Smooth muscle cell (in vitro differentiated cells): ENCODE results near the gene ATP9B. TPM values are rescaled to one million over a fixed set of nuclear protein-coding genes. Genes with fewer than 3 reads are reported as not detected.
"Not testable (repeated sequence)": the region's sequence is repeated elsewhere in the genome, so short reads cannot be mapped to it uniquely, and the experiment has no call there.

Source experiments
- DNase-seq: peaks from one replicate; lab custom pipeline; 2025; ENCODE audit not compliant: unreplicated experiment; lab: John Stamatoyannopoulos, UW
- H2AFZ ChIP-seq: fragments of 200-600 bp; sonication (generic); 2 replicates; pipeline ENCODE4 v1.6.0; 2016; ENCODE audit warnings: antibody characterized with exemption, low read depth, mild to moderate bottlenecking
- H3F3A ChIP-seq: fragments of 200-600 bp; sonication (generic); 2 replicates; pipeline ENCODE4 v1.6.0; 2017; ENCODE audit warnings: antibody characterized with exemption, low read depth
- H3K27ac ChIP-seq: fragments of 200-600 bp; sonication (generic); 2 replicates; pipeline ENCODE4 v1.5.1; 2016; ENCODE audit warnings: low read depth, mild to moderate bottlenecking
- H3K27me3 ChIP-seq: fragments of 200-600 bp; sonication (generic); 2 replicates; pipeline ENCODE4 v1.6.1; 2016; ENCODE audit warnings: low read depth, mild to moderate bottlenecking
- H3K36me3 ChIP-seq: fragments of 200-600 bp; sonication (generic); 2 replicates; pipeline ENCODE4 v1.5.1; 2016; ENCODE audit warnings: low read depth
- H3K4me1 ChIP-seq: fragments of 200-600 bp; sonication (generic); 2 replicates; pipeline ENCODE4 v1.5.1; 2016; ENCODE audit warnings: low read depth
- H3K4me2 ChIP-seq: fragments of 200-600 bp; sonication (generic); 2 replicates; pipeline ENCODE4 v1.6.0; 2016; ENCODE audit warnings: mild to moderate bottlenecking
- H3K4me3 ChIP-seq: fragments of 200-600 bp; sonication (generic); 2 replicates; pipeline ENCODE4 v1.5.1; 2016; ENCODE audit warnings: mild to moderate bottlenecking
- H3K79me2 ChIP-seq: fragments of 200-600 bp; sonication (generic); 2 replicates; pipeline ENCODE4 v1.6.0; 2016; ENCODE audit warnings: low read depth, mild to moderate bottlenecking
- H3K9ac ChIP-seq: fragments of 200-600 bp; sonication (generic); 2 replicates; pipeline ENCODE4 v1.6.0; 2016; ENCODE audit warnings: low read depth
- H3K9me3 ChIP-seq: fragments of 200-600 bp; sonication (generic); replicated peaks from 2 replicates; pipeline ENCODE4 v1.5.1; 2016; ENCODE audit warnings: low read depth
- H4K20me1 ChIP-seq: fragments of 200-600 bp; sonication (generic); 2 replicates; pipeline ENCODE4 v1.6.0; 2016; ENCODE audit warnings: low read depth
- WGBS: methylation state at CpG from one replicate; pipeline ENCODE4 v1.1.7; 2016; ENCODE audit warnings: low lambda C conversion rate; 5-methylcytosine and 5-hydroxymethylcytosine counted together
- polyA plus RNA-seq: library from polyadenylated mRNA; unstranded; fragments of >200 nt; fragmentation: Nextera tagmentation; extraction: Ambion mirVana; gene quantifications from 2 replicates; pipeline ENCODE4 v1.2.1, GENCODE V29; 2016
- total RNA-seq: library from RNA; depleted of rRNA; stranded (reverse); fragments of >200 nt; gene quantifications from 2 replicates; pipeline ENCODE4 v1.2.3, GENCODE V29; 2014
- TF ChIP-seq, protein P1 (sequence below): fragments of 200-600 bp; sonication (generic); IDR thresholded peaks from 2 replicates; pipeline ENCODE4 v1.5.1; 2017; ENCODE audit warnings: borderline replicate concordance, mild to moderate bottlenecking, antibody characterized with exemption; ENCODE audit not compliant: insufficient read depth, poor library complexity, severe bottlenecking

The ATP9B gene
- total and polyA plus RNA-seq, 2 experiments from 2014 or later, result 6.1 to 16.4 TPM

DNA sequence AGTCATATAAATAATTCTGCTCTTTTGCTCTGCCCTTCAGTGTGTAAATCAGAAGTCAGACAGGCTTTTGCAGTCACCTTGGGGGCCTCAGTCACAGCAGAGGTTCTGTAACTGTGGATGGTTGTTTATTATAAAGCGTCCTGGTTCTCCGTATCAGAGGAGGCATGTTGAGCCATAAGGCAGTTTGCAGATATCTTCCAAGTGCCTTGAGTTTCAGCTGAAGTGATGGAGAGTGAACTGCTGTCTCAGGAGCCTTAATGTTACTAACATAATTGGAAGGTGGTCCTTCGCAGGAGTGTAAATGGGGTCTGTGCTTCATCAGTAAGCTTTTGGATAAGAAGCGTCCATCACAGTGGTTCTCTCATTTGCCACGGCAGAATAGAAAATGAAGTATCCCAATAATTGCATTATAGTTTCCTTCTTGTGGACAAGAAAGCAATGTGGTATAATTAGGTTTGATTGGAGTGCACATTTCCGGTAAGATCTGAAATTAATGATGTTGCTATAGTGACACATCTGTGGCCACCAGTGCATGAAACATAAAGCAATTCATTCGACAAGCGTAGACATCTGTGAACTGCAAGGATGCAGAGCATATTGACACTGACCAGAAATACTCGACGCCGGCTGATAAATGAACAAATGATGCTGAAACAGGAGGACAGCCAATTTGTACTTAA lies 214.1 kb downstream of the ATP9B start:
- H3F3A ChIP-seq, result no peaks in the 10 kb centered on the region
- DNase-seq, result no peak
- H3K79me2 ChIP-seq, result no peaks in the 10 kb centered on the region
- H3K4me1 ChIP-seq, result no peaks in the 10 kb centered on the region
- no peak overlapping the region for H3K4me2 ChIP-seq
- H3K9ac ChIP-seq, result no peak overlapping the region
- H3K27me3 ChIP-seq, result no peaks in the 10 kb centered on the region
- no peaks in the 10 kb centered on the region for H4K20me1 ChIP-seq
- H3K9me3 ChIP-seq, result no peaks in the 10 kb centered on the region
- WGBS, result 94% methylated on average over 11 of the region's 11 CpGs
- TF ChIP-seq, protein P1, sequence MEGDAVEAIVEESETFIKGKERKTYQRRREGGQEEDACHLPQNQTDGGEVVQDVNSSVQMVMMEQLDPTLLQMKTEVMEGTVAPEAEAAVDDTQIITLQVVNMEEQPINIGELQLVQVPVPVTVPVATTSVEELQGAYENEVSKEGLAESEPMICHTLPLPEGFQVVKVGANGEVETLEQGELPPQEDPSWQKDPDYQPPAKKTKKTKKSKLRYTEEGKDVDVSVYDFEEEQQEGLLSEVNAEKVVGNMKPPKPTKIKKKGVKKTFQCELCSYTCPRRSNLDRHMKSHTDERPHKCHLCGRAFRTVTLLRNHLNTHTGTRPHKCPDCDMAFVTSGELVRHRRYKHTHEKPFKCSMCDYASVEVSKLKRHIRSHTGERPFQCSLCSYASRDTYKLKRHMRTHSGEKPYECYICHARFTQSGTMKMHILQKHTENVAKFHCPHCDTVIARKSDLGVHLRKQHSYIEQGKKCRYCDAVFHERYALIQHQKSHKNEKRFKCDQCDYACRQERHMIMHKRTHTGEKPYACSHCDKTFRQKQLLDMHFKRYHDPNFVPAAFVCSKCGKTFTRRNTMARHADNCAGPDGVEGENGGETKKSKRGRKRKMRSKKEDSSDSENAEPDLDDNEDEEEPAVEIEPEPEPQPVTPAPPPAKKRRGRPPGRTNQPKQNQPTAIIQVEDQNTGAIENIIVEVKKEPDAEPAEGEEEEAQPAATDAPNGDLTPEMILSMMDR, result no peak
- H3K27ac ChIP-seq, result no peak overlapping the region
- H2AFZ ChIP-seq, result no peak overlapping the region
- no peak overlapping the region for H3K4me3 ChIP-seq
- H3K36me3 ChIP-seq, result peaks cover 3% of the 10 kb centered on the region

- no peaks in the 10 kb centered on the region for H3K4me1 ChIP-seq
- H3K27ac ChIP-seq, result no peak overlapping the region
- H3K79me2 ChIP-seq, result no peaks in the 10 kb centered on the region
- 90% methylated on average over 4 of the region's 4 CpGs for whole genome bisulfite sequencing
- no peak for DNase-seq
- H3K4me3 ChIP-seq, result no peak overlapping the region
- no peaks in the 10 kb centered on the region for H3F3A ChIP-seq
- no peak overlapping the region for H2AFZ ChIP-seq
- no peaks in the 10 kb centered on the region for H3K27me3 ChIP-seq
- H4K20me1 ChIP-seq, result no peaks in the 10 kb centered on the region
- peaks cover 3% of the 10 kb centered on the region for H3K36me3 ChIP-seq
- H3K9ac ChIP-seq, result no peak overlapping the region
- no peaks in the 10 kb centered on the region for H3K9me3 ChIP-seq
- H3K4me2 ChIP-seq, result no peak overlapping the region
- TF ChIP-seq, protein P1, result no peak
Observed at GRCh38 chr18:79283929-79284328, 214.7 kb downstream of the ATP9B start.

- WGBS, result 100% methylated on average over 1 of the region's 1 CpG
- H3K4me1 ChIP-seq, result not testable (repeated sequence)
Observed at GRCh38 chr18:79285191-79285590, 216.0 kb downstream of the ATP9B start.

GRCh38 chr18:79290409-79290808 lies 221.2 kb downstream of the ATP9B start:
- H3K4me3 ChIP-seq, H3K79me2 ChIP-seq, H3K9ac ChIP-seq, H4K20me1 ChIP-seq, H3K4me2 ChIP-seq, H3K27ac ChIP-seq, H3F3A ChIP-seq, DNase-seq, H3K36me3 ChIP-seq, H2AFZ ChIP-seq, H3K9me3 ChIP-seq, H3K4me1 ChIP-seq, H3K27me3 ChIP-seq: not testable (repeated sequence)
- 95% methylated on average over 15 of the region's 15 CpGs for WGBS

More at GRCh38 chr18:79285191-79285590, 216.0 kb downstream of the ATP9B start:
- not testable (repeated sequence) for H4K20me1 ChIP-seq, H3K4me3 ChIP-seq, H3K27me3 ChIP-seq, H3K9me3 ChIP-seq, H3K27ac ChIP-seq, H2AFZ ChIP-seq, DNase-seq, H3K36me3 ChIP-seq, H3K4me2 ChIP-seq, H3K9ac ChIP-seq, H3K79me2 ChIP-seq, H3F3A ChIP-seq
